Adrenal gland (tissue), 12 donors: Measurements from ENCODE around the gene TBC1D19. TPM values are rescaled to one million over a fixed set of nuclear protein-coding genes. Genes with fewer than 3 reads are reported as not detected.

ENCODE experiments used
- DNase-seq, 7 donors: peaks; one replicate each; pipeline ENCODE4 v3.0.0-alpha.2; 2019 to 2020
- H3K27ac ChIP-seq, 5 donors: fragments of 200-600 bp; sonication (generic) in 4 of 5; 1 replicate in 3 of 5; 2 replicates in 2 of 5; pipeline versions ENCODE4 v1.5.1 to v1.8.0; 2016 to 2020; ENCODE audit warnings: mild to moderate bottlenecking in 1 of 5
- H3K27me3 ChIP-seq: fragments of 200-600 bp; 2 replicates; pipeline ENCODE4 v1.8.0; 2021
- H3K36me3 ChIP-seq, 2 donors: fragments of 200-600 bp; replicated peaks in 1 of 2; 1 replicate in 1 of 2; 2 replicates in 1 of 2; pipeline versions ENCODE4 v1.5.1 to v1.8.0; 2018 to 2022
- H3K4me1 ChIP-seq, 2 donors: fragments of 200-600 bp; replicated peaks in 1 of 2; 1 replicate in 1 of 2; 2 replicates in 1 of 2; pipeline versions ENCODE4 v1.5.1 to v1.8.0; 2018 to 2021
- H3K4me3 ChIP-seq, 4 donors: fragments of 200-600 bp; sonication (generic) in 3 of 4; one replicate each; pipeline ENCODE4 v1.5.1; 2016 to 2018
- H3K9me3 ChIP-seq, 3 donors: fragments of 200-600 bp; sonication (generic) in 1 of 3; replicated peaks in 1 of 3; 1 replicate in 2 of 3; 2 replicates in 1 of 3; pipeline versions ENCODE4 v1.5.1 to v1.8.0; 2016 to 2021
- CTCF ChIP-seq, 6 experiments: fragments of 450-650 bp in 4 of 6; fragments of 200-600 bp in 2 of 6; sonication (generic) in 1 of 6; IDR thresholded peaks; 1 replicate in 5 of 6; 2 replicates in 1 of 6; pipeline versions ENCODE4 v1.5.1 to v1.8.0; 2016 to 2021; ENCODE audit warnings: antibody characterized with exemption in 6 of 6, mild to moderate bottlenecking in 2 of 6, moderate library complexity in 1 of 6
- POLR2A ChIP-seq, 2 donors: fragments of 450-650 bp; IDR thresholded peaks; one replicate each; pipeline ENCODE4 v1.6.1; 2017; ENCODE audit warnings: antibody characterized with exemption in 2 of 2, mild to moderate bottlenecking in 2 of 2, moderate library complexity in 1 of 2
- WGBS, 4 donors: extraction: QIAGEN DNeasy Blood & Tissue Kit in 2 of 4; methylation state at CpG; one replicate each; pipeline versions ENCODE4 v1.1.5 to v1.1.7; 2013 to 2017; 5-methylcytosine and 5-hydroxymethylcytosine counted together
- intact Hi-C, 2 donors: fragments of 100-400 bp; cut with DNase I; formaldehyde crosslinking; loops; one replicate each; pipeline versions ENCODE4 v1.14.1 to v1.15.0; 2022 to 2023
- polyA plus RNA-seq, 3 donors: library from polyadenylated mRNA; stranded (reverse); fragments of 200-250 nt in 2 of 3; fragments of 350-450 nt in 1 of 3; fragmentation: Illumina TruSeq in 1 of 3; extraction: RNeasy Lipid Tissue Mini Kit (QIAGEN cat#74804) in 1 of 3; gene quantifications; one replicate each; pipeline ENCODE4 v1.2.3, GENCODE V29; 2013 to 2014
- total RNA-seq, 9 donors: library from RNA; depleted of rRNA in 4 of 9; stranded (reverse); fragments of >200 nt in 4 of 9; fragments of 120-200 nt in 1 of 9; fragmentation: NEBNext Ultra II Directional in 1 of 9; extraction: Animal tissue kit (Norgen Biotek cat#: 25700) in 1 of 9; gene quantifications; one replicate each; pipeline versions ENCODE4 v1.1.0 to v1.2.4, GENCODE V29; 2013 to 2023
- donor health status: healthy with polysubstance abuse.
- donor health status: Bipolar disorder and iron deficiency.
- donor health status: DM: yes; HTN: yes; CAD: no.
- donor health status: DM: no; HTN: no; CAD: no.
- donor health status: DM: no; HTN: no; CAD: no.
- donor health status: DM: yes; HTN: yes; CAD: no.

The TBC1D19 gene
- total and polyA plus RNA-seq, 12 donors: 3.5 to 37.0 (median 14.4) TPM

GRCh38 chr4:26737385-26737784 lies 153.5 kb downstream of the TBC1D19 start:
- no peak for DNase-seq
- Histone ChIP-seq H3K4me3 (no peak overlapping the region), H3K27ac (no peak overlapping the region), H3K9me3 (no peaks in the 10 kb centered on the region), H3K4me1 (peaks cover 0 to 7% of the 10 kb centered on the region in 2 donors), H3K36me3 (no peaks in the 10 kb centered on the region), H3K27me3 (no peaks in the 10 kb centered on the region)
- TF ChIP-seq CTCF (IDR thresholded peaks at IDR 0.05): no peak
- no peak for TF ChIP-seq POLR2A (IDR thresholded peaks at IDR 0.05)
- WGBS, 4 donors: 80 to 83% (median 82%) methylated on average over 1 of the region's 1 CpG
- intact Hi-C loops: loop anchor here in 1 of 2 donors (5.0 kb wide), 1 partner anchor 275 kb away; no protein-coding TSS in a partner anchor

GRCh38 chr4:26741491-26741871 lies 157.6 kb downstream of the TBC1D19 start:
- H3K4me1 ChIP-seq: peaks cover 0 to 7% of the 10 kb centered on the region in 2 donors
- peak overlapping the region in 2 of 5 donors; percentile 44 to 48 for H3K27ac ChIP-seq
- H3K36me3 ChIP-seq: no peaks in the 10 kb centered on the region
- WGBS, 4 donors: 22 to 24% (median 22%) methylated on average over 2 of the region's 2 CpGs
- intact Hi-C loops: no loop called here
- no peaks in the 10 kb centered on the region for H3K27me3 ChIP-seq
- TF ChIP-seq POLR2A (IDR thresholded peaks at IDR 0.05) (no peak), CTCF (IDR thresholded peaks at IDR 0.05) (no peak)
- no peak overlapping the region for H3K4me3 ChIP-seq
- DNase-seq: peak in 5 of 7 donors; percentile 22 to 62 (median 40)
- H3K9me3 ChIP-seq: peaks cover 0 to 9% (median 0%) of the 10 kb centered on the region in 3 donors

GRCh38 chr4:26746802-26747213 lies 162.9 kb downstream of the TBC1D19 start:
- 78 to 86% (median 84%) methylated on average over 5 of the region's 5 CpGs for WGBS, 4 donors
- no peak for DNase-seq
- Histone ChIP-seq H3K36me3 (no peaks in the 10 kb centered on the region), H3K4me3 (no peak overlapping the region), H3K4me1 (peaks cover 0 to 4% of the 10 kb centered on the region in 2 donors), H3K27me3 (no peaks in the 10 kb centered on the region), H3K27ac (no peak overlapping the region), H3K9me3 (peaks cover 0 to 9% (median 0%) of the 10 kb centered on the region in 3 donors)
- no peak for TF ChIP-seq POLR2A (IDR thresholded peaks at IDR 0.05)
- TF ChIP-seq CTCF (IDR thresholded peaks at IDR 0.05): no peak
- intact Hi-C loops: no loop called here

- Histone ChIP-seq H3K4me1 (no peaks in the 10 kb centered on the region), H3K9me3 (peaks cover 0 to 1% (median 0%) of the 10 kb centered on the region in 3 donors), H3K27me3 (no peaks in the 10 kb centered on the region), H3K4me3 (no peak overlapping the region), H3K36me3 (no peaks in the 10 kb centered on the region), H3K27ac (no peak overlapping the region)
- no peak for DNase-seq
- intact Hi-C loops: no loop called here
- TF ChIP-seq POLR2A (IDR thresholded peaks at IDR 0.05) (no peak), CTCF (IDR thresholded peaks at IDR 0.05) (no peak)
These were observed 164.9 kb downstream of the TBC1D19 start for GRCh38 chr4:26748811-26749210.
